Mammary epithelial cell (primary cell): ENCODE measurements around the gene INHBC.

Source experiments
- EZH2 ChIP-seq: IDR thresholded peaks from 2 replicates; pipeline ENCODE4 v1.6.1; 2012; ENCODE audit warnings: low read length, inconsistent platforms, borderline replicate concordance
- TF ChIP-seq, protein P1 (sequence below), 2 donors: IDR thresholded peaks in 1 of 2; conservative IDR thresholded peaks in 1 of 2; 2 replicates each; pipeline ENCODE4 v1.5.1; 2011 to 2012; ENCODE audit warnings: inconsistent platforms in 2 of 2, low read length in 2 of 2, mild to moderate bottlenecking in 2 of 2, control low read depth in 1 of 2, low read depth in 1 of 2; ENCODE audit not compliant: insufficient read depth in 1 of 2; ENCODE audit errors: extremely low read depth in 1 of 2

GRCh38 chr12:57441846-57442427 is 7.4 kb downstream of the INHBC start:
- TF ChIP-seq, protein P1, sequence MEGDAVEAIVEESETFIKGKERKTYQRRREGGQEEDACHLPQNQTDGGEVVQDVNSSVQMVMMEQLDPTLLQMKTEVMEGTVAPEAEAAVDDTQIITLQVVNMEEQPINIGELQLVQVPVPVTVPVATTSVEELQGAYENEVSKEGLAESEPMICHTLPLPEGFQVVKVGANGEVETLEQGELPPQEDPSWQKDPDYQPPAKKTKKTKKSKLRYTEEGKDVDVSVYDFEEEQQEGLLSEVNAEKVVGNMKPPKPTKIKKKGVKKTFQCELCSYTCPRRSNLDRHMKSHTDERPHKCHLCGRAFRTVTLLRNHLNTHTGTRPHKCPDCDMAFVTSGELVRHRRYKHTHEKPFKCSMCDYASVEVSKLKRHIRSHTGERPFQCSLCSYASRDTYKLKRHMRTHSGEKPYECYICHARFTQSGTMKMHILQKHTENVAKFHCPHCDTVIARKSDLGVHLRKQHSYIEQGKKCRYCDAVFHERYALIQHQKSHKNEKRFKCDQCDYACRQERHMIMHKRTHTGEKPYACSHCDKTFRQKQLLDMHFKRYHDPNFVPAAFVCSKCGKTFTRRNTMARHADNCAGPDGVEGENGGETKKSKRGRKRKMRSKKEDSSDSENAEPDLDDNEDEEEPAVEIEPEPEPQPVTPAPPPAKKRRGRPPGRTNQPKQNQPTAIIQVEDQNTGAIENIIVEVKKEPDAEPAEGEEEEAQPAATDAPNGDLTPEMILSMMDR (conservative IDR thresholded peaks at IDR 0.05 in 1 of 2, IDR thresholded peaks at IDR 0.05 in 1 of 2; ENCODE audit: extremely low read depth in 1 of 2, insufficient read depth in 1 of 2, low read depth in 1 of 2, low read length in 2 of 2), result no peak
- no peak for TF ChIP-seq EZH2
